22Rv1 (cell line): ENCODE results near the gene ARL1.
"Not testable (repeated sequence)": the region's sequence is repeated elsewhere in the genome, so short reads cannot be mapped to it uniquely, and the experiment has no call there.

Experiments
- H3K27ac ChIP-seq: fragments of 450-650 bp; 2 replicates; pipeline ENCODE4 v1.5.1; 2017
- CTCF ChIP-seq: fragments of 450-650 bp; IDR thresholded peaks from 2 replicates; pipeline ENCODE4 v1.5.1; 2017; ENCODE audit warnings: mild to moderate bottlenecking
- ZFX ChIP-seq: fragments of 450-650 bp; IDR thresholded peaks from 2 replicates; pipeline ENCODE4 v1.6.1; 2017; ENCODE audit warnings: antibody characterized with exemption, borderline replicate concordance

Gene ARL1

GRCh38 chr12:101424620-101425019, 17.0 kb upstream of the ARL1 start:
- H3K27ac ChIP-seq, result no peak overlapping the region
- no peak for TF ChIP-seq CTCF
- no peak for TF ChIP-seq ZFX

DNA sequence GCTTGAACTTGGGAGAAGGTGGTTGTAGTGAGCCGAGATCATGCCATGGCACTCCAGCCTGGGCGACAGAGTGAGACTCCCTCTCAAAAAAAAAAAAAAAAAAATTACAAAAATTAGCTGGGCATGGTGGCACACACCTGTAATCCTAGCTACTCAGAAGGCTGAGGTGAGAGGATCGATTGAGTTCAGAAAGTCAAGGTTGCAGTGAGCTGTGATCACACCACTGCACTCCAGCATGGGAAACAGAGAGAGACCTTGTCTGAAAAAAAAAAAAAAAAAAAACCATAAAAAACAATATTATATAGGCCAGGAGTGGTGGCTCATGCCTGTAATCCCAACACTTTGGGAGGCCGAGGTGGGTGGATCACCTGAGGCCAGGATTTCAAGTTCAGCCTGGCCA, 14.5 kb upstream of the ARL1 start:
- H3K27ac ChIP-seq, result not testable (repeated sequence)

- peak overlapping the region; percentile 60 for H3K27ac ChIP-seq
- TF ChIP-seq CTCF (no peak), ZFX (no peak)
Observed at GRCh38 chr12:101415228-101415627, 7.7 kb upstream of the ARL1 start.

- peak; percentile 89 for TF ChIP-seq CTCF
- no peak for TF ChIP-seq ZFX
- H3K27ac ChIP-seq, result peak overlapping the region; percentile 60
Observed at GRCh38 chr12:101414533-101415119, 7.1 kb upstream of the ARL1 start.

GRCh38 chr12:101410169-101410568, 2.6 kb upstream of the ARL1 start:
- H3K27ac ChIP-seq, result peak overlapping the region; percentile 98

GRCh38 chr12:101407049-101407435, 530 bp downstream of the ARL1 start:
- TF ChIP-seq CTCF (no peak), ZFX (no peak)
- H3K27ac ChIP-seq, result peak overlapping the region; percentile 98

DNA sequence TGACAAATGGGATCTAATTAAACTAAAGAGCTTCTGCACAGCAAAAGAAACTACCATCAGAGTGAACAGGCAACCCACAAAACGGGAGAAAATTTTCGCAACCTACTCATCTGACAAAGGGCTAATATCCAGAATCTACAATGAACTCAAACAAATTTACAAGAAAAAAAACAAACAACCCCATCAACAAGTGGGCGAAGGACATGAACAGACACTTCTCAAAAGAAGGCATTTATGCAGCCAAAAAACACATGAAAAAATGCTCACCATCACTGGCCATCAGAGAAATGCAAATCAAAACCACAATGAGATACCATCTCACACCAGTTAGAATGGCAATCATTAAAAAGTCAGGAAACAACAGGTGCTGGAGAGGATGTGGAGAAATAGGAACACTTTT, 16.4 kb downstream of the ARL1 start:
- H3K27ac ChIP-seq, result not testable (repeated sequence)

GRCh38 chr12:101379149-101379548, 28.4 kb downstream of the ARL1 start:
- H3K27ac ChIP-seq, result no peak overlapping the region
- TF ChIP-seq CTCF (no peak), ZFX (no peak)

- H3K27ac ChIP-seq, result no peak overlapping the region
- TF ChIP-seq ZFX (no peak), CTCF (no peak)
Observed at GRCh38 chr12:101375573-101375972, 32.0 kb downstream of the ARL1 start.
